NK-92 treated with Interleukin-12 subunit alpha and Interleukin-12 subunit beta, amount 100 ng/mL, for 24 hours (cell line): ENCODE data around the gene GRIN2A.
A peak's percentile ranks its signal among the peaks of the same experiment; 100 is the strongest.

ENCODE experiments used
- DNase-seq: peaks from one replicate; lab custom pipeline; 2025; lab: John Stamatoyannopoulos, UW

Gene GRIN2A

GRCh38 chr16:10031473-10031872 lies 150.8 kb downstream of the GRIN2A start:
- no peak for DNase-seq

- DNase-seq, result no peak
Observed at GRCh38 chr16:10028644-10029043, 153.6 kb downstream of the GRIN2A start.

GRCh38 chr16:10027553-10027952 lies 154.7 kb downstream of the GRIN2A start:
- DNase-seq, result no peak

- no peak for DNase-seq
Observed at GRCh38 chr16:10026593-10026992, 155.6 kb downstream of the GRIN2A start.

GRCh38 chr16:10022098-10022497 lies 160.1 kb downstream of the GRIN2A start:
- DNase-seq, result no peak

GRCh38 chr16:10020866-10021265 lies 161.4 kb downstream of the GRIN2A start:
- no peak for DNase-seq

- no peak for DNase-seq
Observed at GRCh38 chr16:10016752-10017151, 165.5 kb downstream of the GRIN2A start.

- no peak for DNase-seq
Observed at GRCh38 chr16:10015397-10015796, 166.8 kb downstream of the GRIN2A start.

- no peak for DNase-seq
Observed at GRCh38 chr16:10013774-10014173, 168.5 kb downstream of the GRIN2A start.

- no peak for DNase-seq
Observed at GRCh38 chr16:10013364-10013763, 168.9 kb downstream of the GRIN2A start.

- no peak for DNase-seq
Observed at GRCh38 chr16:10009684-10010083, 172.5 kb downstream of the GRIN2A start.

GRCh38 chr16:10003486-10003885 lies 178.7 kb downstream of the GRIN2A start:
- DNase-seq, result no peak

- no peak for DNase-seq
Observed at GRCh38 chr16:10001258-10001775, 180.9 kb downstream of the GRIN2A start.

GRCh38 chr16:9996221-9996620 lies 186.0 kb downstream of the GRIN2A start:
- no peak for DNase-seq

- DNase-seq, result no peak
Observed at GRCh38 chr16:9992441-9992840, 189.8 kb downstream of the GRIN2A start.

- no peak for DNase-seq
Observed at GRCh38 chr16:9980981-9981380, 201.2 kb downstream of the GRIN2A start.

GRCh38 chr16:9978160-9978725 lies 204.0 kb downstream of the GRIN2A start:
- no peak for DNase-seq

- DNase-seq, result no peak
Observed at GRCh38 chr16:9977333-9977897, 204.8 kb downstream of the GRIN2A start.

- DNase-seq, result no peak
Observed at GRCh38 chr16:9976601-9977000, 205.6 kb downstream of the GRIN2A start.

- no peak for DNase-seq
Observed at GRCh38 chr16:9971907-9972306, 210.3 kb downstream of the GRIN2A start.

GRCh38 chr16:9970796-9971195 lies 211.4 kb downstream of the GRIN2A start:
- no peak for DNase-seq

- DNase-seq, result no peak
Observed at GRCh38 chr16:9970244-9970643, 212.0 kb downstream of the GRIN2A start.

- DNase-seq, result no peak
Observed at GRCh38 chr16:9969580-9969979, 212.6 kb downstream of the GRIN2A start.

GRCh38 chr16:9966569-9967157 lies 215.6 kb downstream of the GRIN2A start:
- peak; percentile 22 for DNase-seq
